22Rv1 (cell line): ENCODE results near the gene SAP30L.

ENCODE experiments used
- CTCF ChIP-seq: fragments of 450-650 bp; IDR thresholded peaks from 2 replicates; pipeline ENCODE4 v1.5.1; 2017; ENCODE audit warnings: mild to moderate bottlenecking
- ZFX ChIP-seq: fragments of 450-650 bp; IDR thresholded peaks from 2 replicates; pipeline ENCODE4 v1.6.1; 2017; ENCODE audit warnings: antibody characterized with exemption, borderline replicate concordance

- TF ChIP-seq CTCF (no peak), ZFX (no peak)
Measured at GRCh38 chr5:154473581-154474283, 27.9 kb downstream of the SAP30L start.
